AG04449 (cell line): Measurements from ENCODE around the gene SGMS1.

ENCODE experiments used
- CTCF ChIA-PET: fragments of 350-600 bp; formaldehyde crosslinking; extraction: SDS; loops from one replicate; lab custom pipeline; 2021; ENCODE audit warnings: antibody characterized with exemption; lab: Yijun Ruan, JAX
- POLR2A ChIA-PET: fragments of 400-600, 350-600 bp; formaldehyde crosslinking; extraction: SDS; loops from one replicate; lab custom pipeline; 2020; ENCODE audit warnings: antibody characterized with exemption, inconsistent platforms; lab: Yijun Ruan, JAX
- DNase-seq: peaks from one replicate; pipeline ENCODE4 v3.0.0-alpha.2; 2010; ENCODE audit warnings: low read depth, low spot score
- H3K4me3 ChIP-seq: 2 replicates; pipeline ENCODE4 v1.5.1; 2011; ENCODE audit warnings: low read depth, mild to moderate bottlenecking, control low read depth, low read length
- TF ChIP-seq, protein P1 (sequence below): IDR thresholded peaks from one replicate; pipeline ENCODE4 v1.5.1; 2011; ENCODE audit warnings: mild to moderate bottlenecking, moderate library complexity, low read length, control low read depth, inconsistent platforms; ENCODE audit not compliant: insufficient read depth; ENCODE audit errors: missing control alignments

Gene SGMS1

DNA sequence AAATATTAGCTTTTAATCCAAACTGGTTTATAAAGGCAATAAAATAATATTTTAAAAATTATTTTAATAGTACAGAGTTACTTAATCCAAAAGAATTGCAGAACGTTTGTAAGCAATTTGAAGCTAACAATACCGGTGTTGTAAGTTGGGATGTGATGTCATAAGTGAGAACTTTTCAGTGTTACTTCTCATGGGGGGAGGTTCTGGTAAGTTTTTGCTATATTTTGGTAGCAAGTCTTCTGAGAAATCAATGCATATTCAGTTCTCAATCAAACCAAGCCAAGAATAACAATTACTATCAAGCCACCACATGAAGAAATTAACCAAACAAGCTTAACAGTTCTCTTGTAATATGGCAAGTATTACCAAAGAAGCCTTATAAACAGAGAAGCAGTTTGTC is 225.4 kb downstream of the SGMS1 start:
- ChIA-PET CTCF (interaction anchor here (1.2 to 1.3 kb wide), 2 partner anchors 9 to 23 kb away, joined by 3 to 5 read pairs; no protein-coding TSS in a partner anchor), POLR2A (no interaction called here)
- no peak overlapping the region for H3K4me3 ChIP-seq
- TF ChIP-seq, protein P1, sequence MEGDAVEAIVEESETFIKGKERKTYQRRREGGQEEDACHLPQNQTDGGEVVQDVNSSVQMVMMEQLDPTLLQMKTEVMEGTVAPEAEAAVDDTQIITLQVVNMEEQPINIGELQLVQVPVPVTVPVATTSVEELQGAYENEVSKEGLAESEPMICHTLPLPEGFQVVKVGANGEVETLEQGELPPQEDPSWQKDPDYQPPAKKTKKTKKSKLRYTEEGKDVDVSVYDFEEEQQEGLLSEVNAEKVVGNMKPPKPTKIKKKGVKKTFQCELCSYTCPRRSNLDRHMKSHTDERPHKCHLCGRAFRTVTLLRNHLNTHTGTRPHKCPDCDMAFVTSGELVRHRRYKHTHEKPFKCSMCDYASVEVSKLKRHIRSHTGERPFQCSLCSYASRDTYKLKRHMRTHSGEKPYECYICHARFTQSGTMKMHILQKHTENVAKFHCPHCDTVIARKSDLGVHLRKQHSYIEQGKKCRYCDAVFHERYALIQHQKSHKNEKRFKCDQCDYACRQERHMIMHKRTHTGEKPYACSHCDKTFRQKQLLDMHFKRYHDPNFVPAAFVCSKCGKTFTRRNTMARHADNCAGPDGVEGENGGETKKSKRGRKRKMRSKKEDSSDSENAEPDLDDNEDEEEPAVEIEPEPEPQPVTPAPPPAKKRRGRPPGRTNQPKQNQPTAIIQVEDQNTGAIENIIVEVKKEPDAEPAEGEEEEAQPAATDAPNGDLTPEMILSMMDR = no peak
- DNase-seq = no peak

DNA sequence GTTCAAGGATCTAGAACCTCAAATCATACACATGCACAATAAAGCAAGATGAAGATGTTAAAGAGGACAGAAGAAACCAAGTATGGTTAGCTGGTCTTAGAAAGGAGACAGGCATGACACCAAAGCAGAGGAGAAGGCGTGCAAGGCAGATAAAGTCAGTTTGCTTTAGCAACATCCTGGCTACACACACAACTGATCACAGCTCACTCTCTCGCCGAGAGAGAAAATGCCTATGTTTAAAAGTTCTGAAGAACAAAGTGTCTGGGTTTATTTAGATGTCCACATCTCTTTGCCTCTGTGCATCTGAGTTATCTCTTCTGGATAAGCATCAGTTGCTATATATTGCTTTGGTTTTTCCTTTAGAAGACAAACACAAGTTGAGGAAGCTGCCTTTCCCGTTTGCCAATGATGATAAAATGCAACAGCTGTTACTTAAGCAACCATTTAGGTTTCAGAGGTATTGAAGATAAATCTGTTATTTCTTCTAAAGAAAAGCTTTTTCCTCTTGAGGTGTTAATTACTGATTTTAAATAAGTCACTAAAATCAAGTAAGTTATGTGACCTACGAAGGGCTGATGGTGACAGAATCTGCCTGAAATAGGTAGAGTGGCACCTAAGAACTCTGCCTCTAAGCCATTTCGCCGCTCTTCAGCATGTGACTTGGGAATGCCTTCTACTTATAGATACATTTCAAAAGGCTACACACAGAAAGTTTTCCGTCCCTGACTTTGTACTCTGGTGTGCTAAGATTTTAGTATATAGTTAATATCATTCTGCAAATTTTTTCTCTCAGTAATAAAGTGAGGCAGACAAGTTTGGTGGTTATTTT is 226.2 kb downstream of the SGMS1 start:
- ChIA-PET POLR2A (no interaction called here), CTCF (interaction anchor here (1.1 to 1.3 kb wide), 4 partner anchors 9 to 30 kb away, joined by 3 to 5 read pairs (median 4); no protein-coding TSS in a partner anchor)
- TF ChIP-seq, protein P1 = no peak
- DNase-seq = no peak
- no peak overlapping the region for H3K4me3 ChIP-seq

DNA sequence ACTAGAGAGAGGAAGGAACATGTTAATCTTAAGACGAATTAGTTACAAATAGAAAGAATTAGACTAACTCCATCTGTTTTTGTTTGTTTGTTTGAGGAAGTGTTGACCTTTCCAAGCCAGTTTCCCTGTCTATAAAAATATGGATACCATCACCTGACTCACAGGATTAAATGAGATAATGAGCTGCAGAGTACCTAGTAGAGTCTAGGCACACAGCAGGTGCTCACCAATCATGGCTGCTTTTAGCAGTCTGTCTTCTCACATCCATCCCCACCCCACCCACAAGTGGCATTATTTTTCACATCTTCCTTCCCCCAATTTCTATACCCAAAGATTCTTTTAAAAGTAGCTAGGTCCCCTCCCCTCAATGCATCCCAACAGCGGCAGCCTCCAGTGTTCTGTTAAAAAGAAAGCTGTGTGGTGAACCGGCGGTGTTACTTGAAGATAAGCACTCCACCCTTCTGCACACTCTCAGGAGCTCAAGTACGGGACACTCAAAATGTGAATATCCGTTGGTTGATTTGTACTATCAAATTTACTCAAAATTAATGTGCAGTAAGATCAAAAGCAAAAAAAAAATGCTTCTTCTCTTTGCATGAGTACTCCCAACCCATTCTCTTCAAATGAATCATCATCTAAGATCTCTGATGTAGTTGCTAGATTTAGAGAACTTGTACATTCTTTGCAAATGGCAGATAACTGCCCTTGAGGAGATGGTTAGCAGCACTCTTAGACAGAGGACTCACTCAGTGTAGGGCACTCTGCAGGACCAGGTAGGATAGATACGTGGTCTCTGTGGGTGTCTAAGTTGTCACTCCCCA is 227.1 kb downstream of the SGMS1 start:
- no peak for DNase-seq
- CTCF ChIA-PET = interaction anchor here (1.1 to 1.2 kb wide), 2 partner anchors 27 to 29 kb away, joined by 4 to 5 read pairs; no protein-coding TSS in a partner anchor
- POLR2A ChIA-PET = no interaction called here
- TF ChIP-seq, protein P1 = no peak
- no peak overlapping the region for H3K4me3 ChIP-seq

DNA sequence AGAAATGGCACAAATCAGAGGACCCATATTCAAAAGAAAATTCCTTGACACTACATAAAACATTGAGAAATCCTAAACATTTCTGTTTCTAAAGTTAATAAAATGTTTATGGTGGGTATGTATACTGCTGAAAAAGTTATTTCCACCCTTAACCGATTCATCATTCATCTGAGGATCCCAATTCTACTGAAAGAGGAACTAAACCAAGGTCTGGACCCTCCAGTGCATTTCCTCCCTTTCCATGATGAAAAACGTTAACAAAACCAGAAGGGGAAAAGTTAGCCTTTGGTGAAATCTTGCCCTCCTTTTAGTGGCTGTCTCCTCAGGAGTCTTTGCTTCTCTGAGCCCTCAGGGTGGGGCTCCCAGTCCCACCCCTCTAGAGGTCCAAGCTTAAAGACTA is 227.9 kb downstream of the SGMS1 start:
- POLR2A ChIA-PET = no interaction called here
- H3K4me3 ChIP-seq = no peak overlapping the region
- CTCF ChIA-PET = interaction anchor here (0.9 kb wide), 1 partner anchor 120 kb away, joined by 3 read pairs; no protein-coding TSS in a partner anchor
- no peak for DNase-seq
- TF ChIP-seq, protein P1 = no peak

DNA sequence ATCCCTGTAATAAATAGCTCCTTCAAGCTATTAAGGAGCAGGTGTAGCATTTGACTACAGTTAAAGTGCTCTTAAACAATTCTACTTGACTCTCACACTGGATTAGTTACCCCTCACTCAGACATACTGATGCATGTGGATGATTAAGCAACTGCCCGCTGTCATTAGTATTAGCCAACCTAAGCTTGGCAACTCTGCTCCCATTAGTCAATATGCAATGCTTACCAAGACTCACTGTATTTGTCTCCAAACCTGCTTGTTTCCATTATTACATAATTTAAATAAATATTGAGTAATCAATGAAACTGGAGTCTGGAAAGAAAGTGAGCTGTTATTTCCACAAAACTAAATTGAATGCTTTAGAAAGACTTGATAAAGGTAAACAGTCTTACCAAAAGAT is 228.5 kb downstream of the SGMS1 start:
- no peak for DNase-seq
- H3K4me3 ChIP-seq = no peak overlapping the region
- CTCF ChIA-PET = interaction anchor here (0.9 kb wide), 1 partner anchor 119 kb away, joined by 3 read pairs; no protein-coding TSS in a partner anchor
- POLR2A ChIA-PET = no interaction called here
- TF ChIP-seq, protein P1 = no peak
